HFF-Myc (cell line): ENCODE data around the gene SIRT1.

Experiments used
- DNase-seq: peaks from one replicate; pipeline ENCODE4 v3.0.0-alpha.2; 2011; ENCODE audit warnings: low read depth; ENCODE audit errors: extremely low read depth
- H3K4me3 ChIP-seq: replicated peaks from 2 replicates; pipeline ENCODE4 v1.5.1; 2011; ENCODE audit warnings: low read depth, mild to moderate bottlenecking, control low read depth, low read length
- CTCF ChIP-seq: IDR thresholded peaks from 2 replicates; pipeline ENCODE4 v1.5.1; 2012; ENCODE audit warnings: mild to moderate bottlenecking, low read depth, low read length, control low read depth; ENCODE audit errors: missing control alignments

Gene SIRT1

GRCh38 chr10:67878133-67878532 lies 6.3 kb upstream of the SIRT1 start:
- DNase-seq, result no peak
- TF ChIP-seq CTCF, result no peak
- H3K4me3 ChIP-seq, result no peak overlapping the region

- no peak for TF ChIP-seq CTCF
- peak; percentile 16 for DNase-seq
- peak overlapping the region; percentile 64 for H3K4me3 ChIP-seq
Measured at GRCh38 chr10:67883710-67884312, 645 bp upstream of the SIRT1 start.

GRCh38 chr10:67884842-67885670 lies 600 bp downstream of the SIRT1 start:
- DNase-seq, result peak; percentile 6
- peak overlapping the region; percentile 64 for H3K4me3 ChIP-seq
- no peak for TF ChIP-seq CTCF

GRCh38 chr10:67893637-67894036 lies 9.2 kb downstream of the SIRT1 start:
- DNase-seq, result no peak
- no peak for TF ChIP-seq CTCF
- H3K4me3 ChIP-seq, result no peak overlapping the region

- no peak for TF ChIP-seq CTCF
- no peak overlapping the region for H3K4me3 ChIP-seq
- DNase-seq, result no peak
Measured at GRCh38 chr10:67903581-67903980, 19.1 kb downstream of the SIRT1 start.

GRCh38 chr10:67912331-67912946 lies 28.0 kb downstream of the SIRT1 start:
- H3K4me3 ChIP-seq, result no peak overlapping the region
- TF ChIP-seq CTCF, result no peak
- no peak for DNase-seq
